Ishikawa (cell line): Measurements from ENCODE around the gene SRY.

Source experiments
- EGR1 ChIP-seq: IDR thresholded peaks from 2 replicates; pipeline ENCODE4 v1.6.1; 2012
- EP300 ChIP-seq: IDR thresholded peaks from 2 replicates; pipeline ENCODE4 v1.6.1; 2012; ENCODE audit warnings: borderline replicate concordance
- FOXM1 ChIP-seq: IDR thresholded peaks from 2 replicates; pipeline ENCODE4 v1.6.1; 2012; ENCODE audit warnings: low read depth, borderline replicate concordance
- MAX ChIP-seq: IDR thresholded peaks from 2 replicates; pipeline ENCODE4 v1.6.1; 2012
- RAD21 ChIP-seq: IDR thresholded peaks from 2 replicates; pipeline ENCODE4 v1.6.1; 2012; ENCODE audit warnings: low read depth
- REST ChIP-seq: IDR thresholded peaks from 2 replicates; pipeline ENCODE4 v1.6.1; 2012; ENCODE audit warnings: low read depth, mild to moderate bottlenecking
- TAF1 ChIP-seq: IDR thresholded peaks from 2 replicates; pipeline ENCODE4 v1.6.1; 2012; ENCODE audit warnings: low read depth, mild to moderate bottlenecking
- TCF12 ChIP-seq: IDR thresholded peaks from 2 replicates; pipeline ENCODE4 v1.6.1; 2012; ENCODE audit warnings: low read depth
- USF1 ChIP-seq: IDR thresholded peaks from 2 replicates; pipeline ENCODE4 v1.6.1; 2012
- YY1 ChIP-seq: IDR thresholded peaks from 2 replicates; pipeline ENCODE4 v1.6.1; 2012; ENCODE audit warnings: low read depth
- ZBTB7A ChIP-seq: IDR thresholded peaks from 2 replicates; pipeline ENCODE4 v1.6.1; 2012; ENCODE audit warnings: low read depth

- no peak for TF ChIP-seq TCF12
- no peak for TF ChIP-seq REST
- TF ChIP-seq TAF1: no peak
- TF ChIP-seq YY1: no peak
- TF ChIP-seq USF1: no peak
- TF ChIP-seq FOXM1: no peak
- no peak for TF ChIP-seq MAX
- TF ChIP-seq EGR1: no peak
- TF ChIP-seq EP300: no peak
- no peak for TF ChIP-seq RAD21
- no peak for TF ChIP-seq ZBTB7A
These were observed at the start of gene SRY for GRCh38 chrY:2787600-2787999.
